ENCODE measurements around the gene ANKRD34C. TPM values are rescaled to one million over a fixed set of nuclear protein-coding genes. Genes with fewer than 3 reads are reported as not detected.

The ANKRD34C gene
- total RNA-seq, 1 donor from 2014 or later, result not detected

DNA sequence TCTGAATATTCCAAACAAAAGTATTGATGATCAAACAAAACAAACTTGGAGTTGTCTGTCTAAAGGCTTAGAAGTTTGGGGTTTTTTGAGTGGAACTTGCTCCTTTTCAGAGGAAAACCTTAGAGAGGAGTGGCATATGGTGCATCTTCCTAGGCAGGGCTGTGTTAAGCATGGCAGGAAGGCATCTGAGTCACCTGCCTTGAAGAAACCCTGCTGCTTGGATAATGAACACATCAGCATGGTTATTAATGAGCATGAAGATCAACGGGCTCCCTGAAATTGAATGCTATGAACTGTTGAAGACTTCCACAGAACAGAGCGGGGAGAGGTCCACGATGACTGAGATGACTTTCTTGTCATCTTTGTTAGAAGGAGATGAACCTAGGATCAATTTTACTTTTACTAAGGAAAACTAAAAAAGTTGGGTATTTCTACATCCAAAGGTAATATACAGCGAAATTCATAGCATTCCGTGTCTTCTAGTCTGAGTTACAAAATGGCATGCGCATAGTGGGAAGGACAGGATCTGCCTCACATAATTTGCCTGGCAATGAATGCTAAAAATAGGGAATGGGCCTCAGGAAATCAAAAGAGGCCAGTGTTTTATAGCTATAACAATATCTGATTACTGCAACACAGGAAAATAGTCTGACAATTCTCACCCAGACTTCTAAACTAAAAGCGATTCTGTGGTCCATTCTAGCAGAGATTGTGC is 16.8 kb downstream of the ANKRD34C start:
- Mint-ChIP-seq H3K4me3 (ENCODE audit: low read depth) (no peak overlapping the region), H3K9me3 (ENCODE audit: low read depth) (no peaks in the 10 kb centered on the region), H3K27ac (no peak overlapping the region), H3K36me3 (ENCODE audit: insufficient read depth) (no peaks in the 10 kb centered on the region), H3K4me1 (ENCODE audit: low read depth) (no peaks in the 10 kb centered on the region), H3K27me3 (peaks cover 72% of the 10 kb centered on the region)
- no peak for DNase-seq (ENCODE audit: low spot score, unreplicated experiment)
- TF ChIP-seq CTCF (IDR thresholded peaks at IDR 0.05; ENCODE audit: unreplicated experiment), result no peak

DNA sequence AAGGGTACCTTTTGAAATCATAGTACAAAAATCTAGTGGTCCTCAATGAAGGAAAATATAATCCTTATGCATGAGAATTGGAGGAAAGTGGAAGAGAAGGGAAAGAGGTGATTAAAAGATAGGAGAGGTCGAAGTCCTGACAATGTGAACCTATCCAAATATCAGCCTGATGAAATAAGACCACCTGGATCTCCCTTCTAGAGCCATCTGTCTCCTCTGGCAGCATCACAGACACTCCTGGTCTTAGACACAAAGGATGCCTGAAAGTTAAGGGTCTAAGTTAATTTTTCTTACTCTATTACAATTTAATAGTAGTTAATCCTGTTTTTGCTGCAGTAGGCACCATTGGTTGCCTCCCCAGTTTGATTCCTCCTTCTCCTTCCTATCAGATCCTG is 17.3 kb downstream of the ANKRD34C start:
- Mint-ChIP-seq H3K4me3 (ENCODE audit: low read depth) (no peak overlapping the region), H3K27ac (no peak overlapping the region), H3K27me3 (peaks cover 74% of the 10 kb centered on the region), H3K9me3 (ENCODE audit: low read depth) (no peaks in the 10 kb centered on the region), H3K4me1 (ENCODE audit: low read depth) (no peaks in the 10 kb centered on the region), H3K36me3 (ENCODE audit: insufficient read depth) (no peaks in the 10 kb centered on the region)
- no peak for DNase-seq (ENCODE audit: low spot score, unreplicated experiment)
- TF ChIP-seq CTCF (IDR thresholded peaks at IDR 0.05; ENCODE audit: unreplicated experiment), result no peak

- Mint-ChIP-seq H3K4me1 (ENCODE audit: low read depth) (peaks cover 7% of the 10 kb centered on the region), H3K36me3 (ENCODE audit: insufficient read depth) (no peaks in the 10 kb centered on the region), H3K9me3 (ENCODE audit: low read depth) (no peaks in the 10 kb centered on the region), H3K4me3 (ENCODE audit: low read depth) (no peak overlapping the region), H3K27me3 (peaks cover 69% of the 10 kb centered on the region), H3K27ac (no peak overlapping the region)
- no peak for TF ChIP-seq CTCF (IDR thresholded peaks at IDR 0.05; ENCODE audit: unreplicated experiment)
- DNase-seq (ENCODE audit: low spot score, unreplicated experiment), result no peak
Observed at GRCh38 chr15:79307251-79307650, 24.7 kb downstream of the ANKRD34C start.

DNA sequence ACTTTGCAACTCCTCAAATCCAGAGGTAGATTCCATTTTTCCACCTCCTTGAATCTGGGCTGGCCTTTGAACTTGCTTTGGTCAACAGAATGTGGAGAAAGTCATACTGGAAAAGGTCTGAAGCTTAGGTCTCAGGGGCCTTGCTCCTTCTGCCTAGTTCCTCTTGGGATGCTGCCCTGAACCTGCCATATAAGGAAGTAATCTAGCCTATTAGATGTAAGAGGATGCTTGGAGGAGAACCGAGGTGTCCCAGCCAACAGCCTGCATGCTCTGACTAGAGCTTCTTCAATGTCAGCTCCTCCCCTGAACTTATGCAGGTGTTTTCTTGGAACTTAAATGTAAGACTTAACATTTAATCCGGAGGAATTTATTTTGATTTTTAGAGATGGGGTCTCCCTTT is 26.4 kb downstream of the ANKRD34C start:
- Mint-ChIP-seq H3K4me3 (ENCODE audit: low read depth) (no peak overlapping the region), H3K4me1 (ENCODE audit: low read depth) (peaks cover 14% of the 10 kb centered on the region), H3K27ac (no peak overlapping the region), H3K36me3 (ENCODE audit: insufficient read depth) (peaks cover 6% of the 10 kb centered on the region), H3K27me3 (peaks cover 60% of the 10 kb centered on the region), H3K9me3 (ENCODE audit: low read depth) (no peaks in the 10 kb centered on the region)
- no peak for DNase-seq (ENCODE audit: low spot score, unreplicated experiment)
- no peak for TF ChIP-seq CTCF (IDR thresholded peaks at IDR 0.05; ENCODE audit: unreplicated experiment)

DNA sequence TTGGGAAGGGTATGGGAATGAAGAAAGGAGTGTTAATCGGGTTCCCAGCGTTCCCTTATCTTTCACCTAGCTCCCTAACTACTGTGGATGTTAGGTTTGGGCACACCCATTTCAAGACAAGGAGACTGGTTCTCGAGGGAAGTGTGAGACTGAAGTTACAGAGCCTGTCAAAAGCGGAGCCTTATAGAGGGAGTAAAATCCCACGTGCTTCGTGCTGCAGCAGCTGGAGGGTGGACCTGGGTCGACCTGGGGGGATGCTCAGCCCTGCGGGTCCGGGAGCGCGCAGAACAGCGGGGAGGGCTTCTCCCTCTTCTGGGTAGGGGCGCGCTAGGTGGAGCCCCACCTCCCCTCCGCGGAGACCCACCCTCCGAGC is 28.1 kb downstream of the ANKRD34C start:
- TF ChIP-seq CTCF (IDR thresholded peaks at IDR 0.05; ENCODE audit: unreplicated experiment), result no peak
- H3K27ac Mint-ChIP-seq, result peak overlapping the region; percentile 76
- peaks cover 43% of the 10 kb centered on the region for H3K27me3 Mint-ChIP-seq
- DNase-seq (ENCODE audit: low spot score, unreplicated experiment), result no peak
- H3K4me1 Mint-ChIP-seq (ENCODE audit: low read depth), result peaks cover 14% of the 10 kb centered on the region
- no peaks in the 10 kb centered on the region for H3K9me3 Mint-ChIP-seq (ENCODE audit: low read depth)
- peaks cover 14% of the 10 kb centered on the region for H3K36me3 Mint-ChIP-seq (ENCODE audit: insufficient read depth)
- peak overlapping the region; percentile 83 for H3K4me3 Mint-ChIP-seq (ENCODE audit: low read depth)

Data from progenitor cell of endocrine pancreas (in vitro differentiated cells).